ENCODE data around the gene ERGIC3.

- TF ChIP-seq, protein P1, sequence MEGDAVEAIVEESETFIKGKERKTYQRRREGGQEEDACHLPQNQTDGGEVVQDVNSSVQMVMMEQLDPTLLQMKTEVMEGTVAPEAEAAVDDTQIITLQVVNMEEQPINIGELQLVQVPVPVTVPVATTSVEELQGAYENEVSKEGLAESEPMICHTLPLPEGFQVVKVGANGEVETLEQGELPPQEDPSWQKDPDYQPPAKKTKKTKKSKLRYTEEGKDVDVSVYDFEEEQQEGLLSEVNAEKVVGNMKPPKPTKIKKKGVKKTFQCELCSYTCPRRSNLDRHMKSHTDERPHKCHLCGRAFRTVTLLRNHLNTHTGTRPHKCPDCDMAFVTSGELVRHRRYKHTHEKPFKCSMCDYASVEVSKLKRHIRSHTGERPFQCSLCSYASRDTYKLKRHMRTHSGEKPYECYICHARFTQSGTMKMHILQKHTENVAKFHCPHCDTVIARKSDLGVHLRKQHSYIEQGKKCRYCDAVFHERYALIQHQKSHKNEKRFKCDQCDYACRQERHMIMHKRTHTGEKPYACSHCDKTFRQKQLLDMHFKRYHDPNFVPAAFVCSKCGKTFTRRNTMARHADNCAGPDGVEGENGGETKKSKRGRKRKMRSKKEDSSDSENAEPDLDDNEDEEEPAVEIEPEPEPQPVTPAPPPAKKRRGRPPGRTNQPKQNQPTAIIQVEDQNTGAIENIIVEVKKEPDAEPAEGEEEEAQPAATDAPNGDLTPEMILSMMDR (IDR thresholded peaks at IDR 0.05), result no peak
- no peak for TF ChIP-seq POLR2A (IDR thresholded peaks at IDR 0.05)
Measured at GRCh38 chr20:35518955-35519354, 22.9 kb upstream of the ERGIC3 start.
